Non-pigmented ciliary epithelial cell (primary cell): Measurements from ENCODE around the gene L3MBTL1.
A peak's percentile ranks its signal among the peaks of the same experiment; 100 is the strongest.

ENCODE experiments used
- DNase-seq: peaks from one replicate; pipeline ENCODE4 v3.0.0-alpha.2; 2010; ENCODE audit warnings: low read depth

L3MBTL1 gene

DNA sequence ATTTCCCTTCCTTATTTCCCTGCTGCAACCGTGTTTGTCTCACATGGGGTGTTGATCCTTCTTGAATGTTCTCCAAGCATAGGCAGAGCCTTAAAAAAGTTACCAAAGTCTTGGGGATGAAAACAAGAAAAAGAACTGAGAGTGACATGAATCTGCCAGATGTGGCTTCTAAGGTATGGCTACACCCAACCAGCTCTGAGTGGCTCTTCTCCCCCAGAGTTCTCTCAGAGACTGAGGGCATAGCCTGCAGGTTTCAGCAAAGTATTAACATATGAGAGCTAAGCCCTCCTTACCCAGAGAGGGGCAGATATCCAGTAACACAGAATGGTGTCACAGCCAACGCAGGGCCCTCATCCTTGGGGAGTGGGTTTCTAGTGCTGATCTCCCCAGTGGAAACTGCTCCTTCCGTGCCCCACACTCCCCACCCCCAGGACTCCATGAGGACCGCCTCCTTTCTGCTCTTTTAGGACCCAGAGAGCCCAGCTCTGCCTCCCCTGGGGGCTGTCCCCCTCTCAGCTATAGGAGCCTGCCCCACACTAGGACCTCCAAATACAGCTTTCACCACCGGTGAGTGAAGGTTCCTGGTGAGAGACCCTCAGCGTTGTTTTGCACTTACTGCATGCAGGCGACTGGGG lies 28.0 kb downstream of the L3MBTL1 start:
- no peak for DNase-seq

DNA sequence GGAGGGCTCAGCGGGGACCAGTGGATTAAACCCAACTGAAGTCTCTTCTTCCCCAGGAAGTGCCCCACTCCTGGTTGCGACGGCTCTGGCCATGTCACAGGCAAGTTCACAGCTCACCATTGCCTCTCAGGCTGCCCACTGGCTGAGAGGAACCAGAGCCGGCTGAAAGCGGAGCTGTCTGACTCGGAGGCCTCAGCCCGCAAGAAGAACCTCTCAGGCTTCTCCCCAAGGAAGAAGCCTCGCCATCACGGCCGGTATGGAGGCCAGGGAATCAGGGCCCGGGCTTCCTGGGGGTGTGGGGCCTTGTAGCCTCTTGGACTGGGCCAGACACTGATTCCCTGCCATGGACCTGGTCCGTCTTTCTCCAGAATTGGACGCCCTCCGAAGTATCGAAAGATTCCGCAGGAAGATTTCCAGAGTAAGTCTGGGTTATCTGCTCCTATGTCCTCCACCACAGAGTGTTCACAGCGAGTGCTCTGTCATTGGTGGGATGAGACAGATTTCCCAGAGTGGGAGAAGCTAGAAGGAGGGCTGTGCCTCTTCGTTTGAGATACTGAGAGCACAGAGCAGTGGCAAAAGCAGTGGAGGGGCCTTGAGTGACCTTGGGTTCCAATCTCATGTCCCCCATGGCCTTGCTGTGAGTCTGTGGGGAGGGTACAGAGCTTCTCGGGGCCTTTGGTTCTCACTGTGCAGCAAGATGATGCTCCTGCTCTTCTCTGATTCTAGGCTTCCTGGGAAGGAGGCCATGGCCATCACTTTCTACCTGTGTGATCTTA lies 28.7 kb downstream of the L3MBTL1 start:
- DNase-seq = no peak

DNA sequence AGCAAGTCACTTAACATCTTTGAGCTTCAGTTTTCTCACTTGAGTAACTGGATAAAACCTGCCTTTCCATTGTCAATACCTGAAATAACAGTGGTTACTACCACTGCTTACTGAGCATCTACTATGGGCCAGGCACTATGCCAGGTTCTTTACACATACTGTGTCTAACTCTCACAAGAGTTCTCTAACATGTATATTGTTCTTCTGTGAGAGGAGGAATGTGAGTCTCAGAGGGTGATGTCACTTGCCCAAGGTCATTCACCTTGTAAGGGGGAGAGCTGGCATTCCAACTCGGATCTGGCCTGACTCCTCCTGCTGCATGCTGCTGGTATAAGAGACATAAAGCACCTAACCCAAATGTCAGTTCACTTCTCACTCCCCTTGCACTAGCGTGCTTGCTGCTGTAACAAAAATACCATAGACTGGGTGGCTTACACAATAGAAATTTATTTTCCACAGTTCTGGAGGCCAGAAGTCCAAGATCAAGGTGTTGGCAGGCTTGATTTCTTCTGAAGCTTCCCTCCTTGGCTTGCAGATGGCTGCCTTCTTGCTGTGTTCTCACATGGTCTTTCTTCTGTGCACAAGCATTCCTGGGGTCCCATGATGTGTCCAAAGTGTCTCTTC lies 29.4 kb downstream of the L3MBTL1 start:
- peak; percentile 20 for DNase-seq

DNA sequence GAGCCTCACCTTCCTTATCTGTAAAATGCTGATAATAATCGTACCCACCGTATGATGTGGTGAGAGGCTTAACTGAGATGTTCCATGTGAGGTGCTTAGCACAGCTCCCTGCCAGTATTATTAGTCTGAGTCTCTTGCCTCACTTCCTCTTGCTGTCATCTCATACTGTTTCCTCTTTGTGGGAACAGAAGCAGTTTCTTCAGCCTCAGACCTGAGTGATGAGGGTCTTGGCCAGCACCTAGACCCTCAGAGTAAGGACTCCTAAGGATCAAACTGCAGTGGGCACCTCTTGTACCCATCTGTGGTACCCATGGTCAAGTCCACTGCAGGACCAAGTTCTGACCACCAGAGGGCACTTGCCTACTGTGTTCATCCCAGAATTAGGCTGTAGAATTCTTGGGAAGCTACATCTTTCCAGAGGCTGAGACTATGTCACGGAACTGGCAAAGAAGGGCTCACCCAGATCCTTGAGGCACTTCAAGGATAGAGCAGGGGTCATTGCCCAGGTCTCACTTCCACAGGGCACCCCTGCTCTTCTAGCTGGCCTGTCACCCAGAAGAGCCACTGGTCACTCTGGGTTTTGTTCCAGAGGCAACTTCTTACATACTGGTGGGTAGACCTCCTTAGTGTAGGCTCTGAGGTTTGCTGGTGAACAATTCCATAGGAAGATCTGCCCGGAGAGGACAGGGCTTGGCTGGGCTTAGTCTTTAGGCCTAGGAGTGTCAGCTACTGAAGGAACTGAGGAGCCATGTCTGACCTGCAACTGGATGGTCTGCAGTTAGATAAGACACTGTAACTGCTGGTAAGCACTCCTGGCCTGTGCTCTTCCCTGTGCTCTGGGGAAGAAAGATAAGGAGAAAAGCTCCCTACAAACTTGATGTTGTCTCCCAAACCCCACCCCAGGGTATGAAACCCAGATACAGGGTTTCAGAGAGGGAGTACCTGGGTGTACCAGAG lies 30.7 kb downstream of the L3MBTL1 start:
- DNase-seq = peak; percentile 10

DNA sequence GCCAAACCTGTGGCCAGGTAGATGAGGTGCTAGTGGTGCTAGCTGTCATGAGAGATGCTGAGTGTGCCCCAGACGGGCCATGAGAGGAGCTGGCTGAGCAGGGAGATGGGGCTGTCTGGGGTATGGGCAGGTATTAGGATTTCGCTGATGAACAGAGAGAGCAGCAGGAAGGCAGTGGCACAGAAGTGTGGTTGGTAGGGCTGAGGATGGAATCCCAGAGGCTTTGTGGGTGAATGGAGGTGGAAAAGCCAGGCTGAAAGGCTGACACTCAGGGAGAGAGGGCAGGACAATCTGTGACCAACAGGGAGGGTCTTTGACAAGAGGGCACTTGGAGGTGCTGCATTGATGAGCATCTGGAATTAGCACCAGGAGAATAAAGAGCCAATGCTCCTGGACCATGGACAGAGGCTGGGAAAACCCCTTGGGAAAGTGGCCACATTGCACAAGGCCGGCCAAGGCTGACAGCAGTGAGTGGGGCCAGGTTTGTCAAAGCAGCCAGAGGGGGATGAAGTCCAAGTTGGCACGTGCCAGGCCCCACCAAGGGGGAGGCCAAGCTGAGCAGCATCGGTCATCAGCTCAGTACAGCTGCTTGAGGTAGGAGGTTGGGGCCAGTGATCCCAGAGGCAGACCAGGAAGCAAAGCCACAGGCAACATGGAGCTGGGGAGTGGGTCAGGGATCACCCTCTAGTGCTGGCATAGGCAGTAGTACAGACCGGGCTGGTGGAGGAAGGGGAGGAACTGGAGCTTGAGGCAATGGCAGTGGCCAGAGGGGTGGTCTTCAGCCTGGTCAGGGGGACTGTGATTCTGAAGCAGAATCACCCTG lies 31.6 kb downstream of the L3MBTL1 start:
- no peak for DNase-seq

DNA sequence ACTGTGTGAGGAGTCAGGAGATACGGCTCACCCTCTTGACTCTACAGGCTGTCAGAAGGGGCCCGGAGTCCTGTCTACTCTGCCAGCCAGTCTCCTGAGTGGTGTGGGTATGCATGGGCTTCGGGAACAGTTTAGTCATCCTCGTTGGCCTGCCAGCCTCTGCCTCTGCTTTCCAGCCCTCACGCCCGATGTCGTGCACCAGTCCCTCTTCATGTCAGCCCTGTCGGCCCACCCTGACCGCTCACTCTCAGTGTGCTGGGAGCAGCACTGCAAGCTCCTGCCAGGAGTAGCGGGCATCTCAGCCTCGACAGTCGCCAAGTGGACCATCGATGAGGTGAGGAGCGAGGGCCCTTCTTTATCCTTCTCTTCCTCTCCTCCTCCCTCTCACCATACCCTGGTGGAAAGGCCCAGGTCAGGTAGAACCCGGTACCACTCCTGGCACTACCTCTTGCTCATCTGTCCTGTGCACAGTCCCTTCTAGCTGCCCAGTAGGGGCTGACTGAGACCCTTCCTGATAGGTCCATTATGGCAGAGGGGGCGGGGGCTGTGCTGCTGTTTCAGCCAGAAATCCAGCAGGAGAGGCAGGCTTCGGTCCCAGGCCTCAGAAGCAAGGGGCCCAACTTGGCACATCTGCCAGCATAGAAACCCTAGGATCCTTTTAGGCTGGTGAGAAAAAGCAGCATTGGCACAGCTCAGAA lies 32.6 kb downstream of the L3MBTL1 start:
- DNase-seq = no peak

DNA sequence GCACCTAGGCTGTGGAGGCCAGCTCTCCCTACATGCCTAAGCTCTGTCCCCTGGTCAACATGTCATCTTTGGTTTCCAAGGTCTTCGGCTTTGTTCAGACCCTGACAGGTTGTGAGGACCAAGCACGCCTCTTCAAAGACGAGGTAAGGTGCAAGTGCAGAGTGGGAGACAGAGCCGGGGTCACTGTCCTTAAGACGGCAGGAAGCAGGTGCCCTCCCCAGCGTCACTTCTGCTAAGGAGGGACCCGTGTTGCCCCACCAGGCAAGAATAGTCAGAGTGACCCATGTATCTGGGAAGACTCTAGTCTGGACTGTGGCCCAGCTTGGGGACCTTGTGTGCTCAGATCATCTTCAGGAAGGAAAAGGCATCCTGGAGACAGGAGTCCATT lies 33.2 kb downstream of the L3MBTL1 start:
- no peak for DNase-seq

DNA sequence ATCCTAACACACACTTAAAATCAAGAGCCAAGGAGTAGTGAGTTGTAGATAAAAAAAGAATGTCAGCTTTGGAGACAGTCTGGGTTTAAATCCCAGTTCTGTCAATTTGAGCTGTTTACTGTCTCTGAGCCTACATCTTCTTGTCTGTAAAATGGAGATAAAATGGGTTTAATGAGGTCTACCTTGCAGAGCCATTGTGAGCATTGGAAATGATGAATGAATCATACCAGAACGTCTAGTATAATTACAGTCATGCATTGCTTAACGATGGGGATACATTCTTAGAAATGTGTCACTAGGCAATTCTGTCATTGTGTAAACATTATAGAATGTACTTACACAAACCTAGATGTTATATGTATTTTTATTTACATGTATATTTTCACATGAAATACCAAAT lies 33.7 kb downstream of the L3MBTL1 start:
- peak; percentile 22 for DNase-seq

DNA sequence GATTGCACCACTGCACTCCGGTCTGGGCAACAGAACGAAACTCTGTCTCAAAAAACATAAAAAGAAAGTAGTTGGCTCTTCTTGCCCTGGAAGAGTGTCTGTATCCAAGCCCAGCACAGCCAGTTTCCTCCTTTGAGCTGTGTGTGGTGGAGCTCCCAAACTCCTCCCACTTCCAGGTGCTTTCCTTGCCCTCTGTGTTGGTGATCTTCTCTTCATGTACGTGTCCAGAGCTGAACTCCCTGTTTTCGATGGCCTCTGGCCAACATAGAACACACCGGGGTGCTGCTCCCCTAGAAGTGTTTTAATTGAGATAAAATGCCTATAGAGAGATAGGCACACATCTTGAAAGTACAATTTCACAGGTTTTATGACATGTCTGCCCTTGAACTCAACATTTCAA lies 34.7 kb downstream of the L3MBTL1 start:
- no peak for DNase-seq

DNA sequence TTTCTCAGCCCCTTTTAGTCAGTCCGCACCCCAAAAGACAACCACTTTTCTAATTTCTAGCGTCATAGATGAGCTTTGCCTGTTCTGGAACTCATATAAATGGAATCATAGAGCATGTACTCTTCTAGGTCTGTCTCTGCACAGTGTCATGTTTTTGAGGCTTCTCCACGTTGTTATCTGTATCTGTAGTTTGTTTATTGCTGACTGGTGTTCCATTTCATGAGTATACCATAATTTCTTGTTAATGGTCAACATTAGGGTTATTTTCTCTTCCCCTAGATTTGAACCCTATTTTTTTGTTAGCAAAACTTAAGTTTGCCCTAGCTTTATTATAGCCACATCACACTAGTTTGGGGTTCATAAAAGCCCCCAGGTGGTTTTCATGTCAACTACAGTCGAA lies 35.2 kb downstream of the L3MBTL1 start:
- no peak for DNase-seq

DNA sequence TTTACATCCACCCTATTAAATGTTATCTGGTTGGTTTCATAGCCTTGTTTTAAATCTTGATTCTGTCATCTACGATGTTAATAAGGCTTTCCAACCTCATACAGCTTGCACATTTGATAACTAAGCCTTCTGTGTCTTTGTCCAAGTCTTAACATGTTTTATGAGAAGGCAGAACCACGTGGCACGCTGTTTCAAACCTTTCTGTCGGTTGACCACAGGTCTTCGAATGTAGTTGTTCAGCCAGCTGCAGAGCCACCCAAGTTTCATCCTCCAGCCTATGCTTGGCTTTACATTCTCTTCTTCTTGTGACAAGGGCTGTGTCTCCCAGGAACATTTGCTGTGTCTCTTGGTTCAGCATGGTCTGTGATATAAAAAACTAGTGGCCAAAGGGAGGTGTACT lies 35.6 kb downstream of the L3MBTL1 start:
- no peak for DNase-seq

DNA sequence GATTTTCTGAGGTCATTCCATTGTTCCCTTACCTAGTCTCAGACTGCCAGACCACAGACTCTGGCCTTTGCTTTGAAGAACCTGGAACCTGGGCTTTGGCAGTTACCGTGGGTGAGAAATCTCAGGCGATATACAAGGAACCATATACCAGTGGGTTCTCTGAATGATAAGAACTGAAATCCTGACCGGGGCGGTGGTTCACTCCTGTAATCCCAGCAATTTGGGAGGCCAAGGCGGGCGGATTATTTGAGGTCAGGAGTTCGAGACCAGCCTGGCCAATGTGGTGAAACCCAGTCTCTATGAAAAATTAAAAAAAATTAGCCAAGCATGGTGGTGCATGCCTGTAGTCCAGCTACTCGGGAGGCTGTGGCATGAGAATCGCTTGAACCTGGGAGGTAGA lies 37.0 kb downstream of the L3MBTL1 start:
- DNase-seq = no peak

DNA sequence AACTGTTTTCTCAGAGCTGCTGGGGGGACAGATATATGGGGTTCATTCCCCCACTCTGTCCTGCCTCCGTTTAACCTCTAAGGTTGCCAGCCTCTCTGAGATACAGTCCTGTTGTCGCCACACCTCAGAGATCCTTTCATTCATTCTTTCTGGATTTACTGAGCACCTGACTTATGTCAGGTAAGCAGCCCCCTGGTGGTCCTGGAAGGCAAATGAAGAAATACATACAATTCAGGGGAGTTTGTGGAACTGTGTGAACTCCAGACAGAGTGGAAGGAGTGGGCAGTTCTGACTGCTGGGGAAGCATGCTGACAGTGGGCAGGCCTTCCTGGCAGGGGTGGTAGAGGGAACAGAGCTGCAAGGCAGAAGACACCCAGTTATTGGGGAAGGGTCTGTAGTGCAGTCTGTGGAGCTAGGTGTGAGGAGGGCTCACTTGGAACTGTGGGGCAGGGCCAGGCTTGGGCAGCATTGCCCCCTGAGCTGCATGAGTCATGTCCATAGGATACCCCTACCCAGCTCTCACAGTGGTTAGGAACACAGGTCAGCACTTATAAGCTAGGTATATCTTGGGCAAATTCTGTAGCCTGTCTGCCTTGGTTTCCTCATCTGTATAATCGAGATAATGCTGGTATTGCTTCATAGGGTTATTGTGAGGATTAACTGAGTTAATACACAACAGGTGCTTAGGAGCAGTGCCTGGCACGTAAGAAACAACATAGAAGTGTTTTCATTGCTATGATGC lies 38.5 kb downstream of the L3MBTL1 start:
- no peak for DNase-seq

DNA sequence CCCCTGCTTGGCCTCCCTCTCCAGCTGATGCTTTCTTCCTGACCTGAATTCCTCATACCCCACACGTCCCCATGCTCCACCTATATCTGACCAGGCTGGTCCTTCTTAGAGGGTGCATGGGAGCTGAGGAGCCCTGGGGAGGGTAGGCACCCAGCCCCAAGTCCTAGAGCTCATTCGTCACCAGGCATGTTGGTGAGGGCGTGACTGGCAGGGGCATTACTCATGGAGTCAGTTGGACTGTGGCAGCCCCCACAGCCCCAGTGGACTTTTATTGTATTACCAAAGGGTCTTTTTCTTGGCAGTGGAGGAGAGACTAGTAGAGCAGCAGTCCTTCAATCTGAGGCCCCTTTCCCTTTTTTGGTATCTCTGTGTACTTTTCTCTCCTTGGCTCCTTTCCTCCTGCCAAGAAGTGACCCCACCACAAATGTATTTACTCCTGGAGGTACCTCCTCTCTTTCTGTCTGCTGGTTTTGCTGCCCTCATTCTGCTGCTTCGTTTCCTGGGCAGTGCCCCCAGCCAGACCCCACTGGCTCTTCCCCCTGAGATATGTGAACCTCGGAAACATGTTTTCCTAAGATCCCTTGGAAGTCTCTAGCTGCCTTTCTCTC lies 40.9 kb downstream of the L3MBTL1 start:
- no peak for DNase-seq

DNA sequence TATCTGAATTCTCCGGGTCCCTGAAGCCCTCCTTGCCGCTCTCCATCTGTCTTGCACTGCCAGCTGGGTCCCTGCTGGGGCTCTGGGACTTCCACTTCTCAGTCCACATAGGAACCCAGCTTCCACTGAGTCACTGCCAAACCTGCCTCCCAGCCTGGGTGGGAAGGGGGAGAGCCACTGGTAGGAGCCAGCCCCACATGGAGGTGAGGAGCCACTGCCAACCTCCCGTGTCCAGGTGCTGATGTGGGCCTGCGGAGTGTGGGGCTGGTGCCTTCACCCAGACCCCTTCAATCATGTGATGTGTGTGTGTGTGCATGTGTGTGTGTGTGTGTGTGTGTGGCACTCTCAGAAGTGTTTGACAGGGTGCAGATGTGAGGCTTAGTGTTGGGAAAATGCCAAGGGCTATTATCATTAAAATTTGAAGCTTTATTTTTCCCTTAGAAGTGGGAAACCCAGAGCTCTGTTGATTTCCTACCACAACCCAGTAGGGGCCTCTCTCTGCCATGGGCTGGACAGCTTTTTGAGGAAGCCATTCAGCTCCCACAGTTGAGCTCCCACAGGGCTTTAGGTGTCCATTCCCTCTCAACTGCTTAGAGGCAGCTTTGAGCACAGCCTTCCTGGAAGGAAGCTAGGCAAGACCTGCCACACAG lies 42.0 kb downstream of the L3MBTL1 start:
- no peak for DNase-seq

DNA sequence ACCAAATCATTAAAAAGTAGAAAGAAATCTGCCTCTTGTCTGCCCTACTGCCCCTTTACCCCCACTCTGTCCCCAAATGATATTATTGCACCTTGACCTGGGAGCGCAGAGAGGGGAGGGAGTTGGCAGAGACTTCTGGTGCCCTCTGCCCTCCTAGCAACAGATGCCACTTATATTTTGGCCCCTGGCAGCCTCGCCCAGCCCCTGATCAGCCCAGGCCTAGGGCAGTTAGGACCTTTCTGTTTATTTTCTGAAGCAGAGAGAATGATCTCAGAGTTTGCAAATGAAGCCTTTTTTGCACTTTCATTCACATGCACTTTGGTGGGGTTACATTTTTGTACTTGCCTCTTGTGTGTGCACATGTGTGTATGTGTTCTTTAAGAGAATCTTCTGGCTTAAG lies 43.0 kb downstream of the L3MBTL1 start:
- no peak for DNase-seq

DNA sequence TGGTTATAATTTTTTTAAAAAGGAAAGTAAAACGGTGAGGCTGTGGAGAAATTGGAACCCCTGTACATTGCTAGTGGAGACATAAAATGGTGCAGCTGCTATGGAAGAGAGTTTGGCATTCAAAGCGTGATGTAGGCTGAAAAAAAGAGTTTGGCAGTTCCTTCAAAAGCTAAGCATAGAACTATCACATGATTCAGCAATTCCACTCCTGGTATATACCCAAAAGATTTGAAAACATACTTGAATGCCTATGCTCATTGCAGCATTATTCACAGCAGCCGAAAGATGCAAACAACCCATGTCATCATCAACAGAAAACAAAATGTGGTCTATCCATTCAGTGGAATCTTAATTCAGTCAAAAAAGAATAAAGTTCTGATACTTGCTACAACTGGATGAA lies 46.9 kb downstream of the L3MBTL1 start:
- no peak for DNase-seq

DNA sequence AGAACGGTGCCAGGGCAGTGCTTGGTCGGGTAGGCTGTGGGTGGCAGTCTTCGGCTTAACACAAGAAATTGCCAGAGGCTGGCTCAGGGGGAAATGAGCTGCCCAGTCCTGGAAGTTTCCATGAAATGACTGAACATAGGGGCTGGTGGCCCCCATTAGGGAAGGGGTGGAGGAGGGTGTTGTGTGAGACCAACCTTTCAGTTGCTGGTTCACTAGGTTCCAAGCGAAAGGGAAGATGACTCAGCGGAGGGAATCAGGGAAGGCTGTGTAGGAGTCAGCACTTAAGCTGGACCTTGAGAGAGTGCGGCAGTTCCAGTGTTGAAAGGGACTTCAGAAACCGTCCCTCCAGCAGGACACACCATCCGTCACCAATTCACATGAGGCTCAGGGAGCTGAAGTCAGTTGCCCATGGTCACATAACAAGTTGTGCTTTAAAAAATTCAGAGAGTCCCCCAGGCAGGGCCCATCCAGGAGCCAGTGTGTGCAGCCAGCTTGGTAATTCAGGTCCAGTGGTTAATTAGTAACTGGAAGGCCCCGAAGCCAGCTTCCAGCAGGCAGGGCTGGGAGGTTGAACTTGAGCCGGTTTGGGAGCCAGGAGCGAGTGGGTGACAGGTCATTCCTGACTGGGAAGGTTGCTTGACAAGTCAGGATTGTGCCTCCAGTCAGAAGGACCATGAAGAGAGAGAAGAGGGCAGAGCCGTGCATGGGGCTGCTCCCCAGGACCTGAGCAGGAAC lies 51.1 kb downstream of the L3MBTL1 start, which contains the start of gene SGK2:
Gene SGK2, plus strand, starts transcription at position 616 of the 735 bp plus-strand sequence. CDS start 7,469 bp downstream, outside the sequence.
- DNase-seq = peak; percentile 22
